WTC11 (cell line): Measurements from ENCODE around the gene SH3BP5. TPM values are rescaled to one million over a fixed set of nuclear protein-coding genes. Genes with fewer than 3 reads are reported as not detected.

Experiments
- ATAC-seq: fragments of 200-7000 bp; cut with Tn5 transposase; 2 replicates; pipeline ENCODE4 v1.10.0; 2021; ENCODE audit warnings: mild to moderate bottlenecking, moderate library complexity
- CTCF ChIA-PET: fragments of 300-600 bp; sonication (Branson Sonifier 250); formaldehyde crosslinking; loops from one replicate; lab custom pipeline; 2021; ENCODE audit warnings: antibody characterized with exemption; lab: Charles Lee
- POLR2A ChIA-PET: fragments of 350-600 bp; sonication (Branson Sonifier 250); formaldehyde crosslinking; loops from one replicate; lab custom pipeline; 2021; ENCODE audit warnings: antibody characterized with exemption; lab: Charles Lee
- DNase-seq: peaks from one replicate; pipeline ENCODE4 v3.0.0; 2021; ENCODE audit warnings: low spot score
- H3K27ac Mint-ChIP-seq: 2 replicates; pipeline ENCODE4 v1.8.0; 2021; ENCODE audit warnings: mixed read lengths
- H3K27me3 Mint-ChIP-seq: 2 replicates; pipeline ENCODE4 v1.8.0; 2021; ENCODE audit warnings: low read depth, mild to moderate bottlenecking, moderate library complexity, mixed read lengths
- H3K36me3 Mint-ChIP-seq: 2 replicates; pipeline ENCODE4 v1.8.0; 2021; ENCODE audit warnings: mixed read lengths
- H3K4me1 Mint-ChIP-seq: 2 replicates; pipeline ENCODE4 v1.8.0; 2022; ENCODE audit warnings: mixed read lengths
- H3K4me3 Mint-ChIP-seq: 2 replicates; pipeline ENCODE4 v1.8.0; 2021; ENCODE audit warnings: mild to moderate bottlenecking, moderate library complexity, mixed read lengths
- H3K9me3 Mint-ChIP-seq: 2 replicates; pipeline ENCODE4 v1.8.0; 2021; ENCODE audit warnings: mixed read lengths
- AR ChIP-seq: fragments of 250-450 bp; sonication (Bioruptor Pico); IDR thresholded peaks from 2 replicates; pipeline ENCODE4 v1.9.0; 2021; ENCODE audit warnings: mild to moderate bottlenecking
- ATF2 ChIP-seq: sonication (generic); formaldehyde crosslinking; IDR thresholded peaks from 2 replicates; pipeline ENCODE4 v1.8.1; 2022; ENCODE audit warnings: low read depth, missing genetic modification reagents, borderline replicate concordance
- CREM ChIP-seq: sonication (generic); formaldehyde crosslinking; IDR thresholded peaks from 2 replicates; pipeline ENCODE4 v1.8.1; 2022; ENCODE audit warnings: mild to moderate bottlenecking, missing genetic modification reagents, moderate library complexity
- ESRRA ChIP-seq: sonication (generic); formaldehyde crosslinking; IDR thresholded peaks from 2 replicates; pipeline ENCODE4 v1.8.1; 2022; ENCODE audit warnings: mild to moderate bottlenecking, missing genetic modification reagents, borderline replicate concordance
- ETV6 ChIP-seq: sonication (generic); formaldehyde crosslinking; IDR thresholded peaks from 2 replicates; pipeline ENCODE4 v1.8.1; 2022; ENCODE audit warnings: mild to moderate bottlenecking, missing genetic modification reagents
- FOXK1 ChIP-seq: sonication (generic); formaldehyde crosslinking; IDR thresholded peaks from 2 replicates; pipeline ENCODE4 v1.8.0; 2022; ENCODE audit warnings: mild to moderate bottlenecking, moderate library complexity, missing genetic modification reagents
- FOXP1 ChIP-seq: sonication (generic); formaldehyde crosslinking; IDR thresholded peaks from 2 replicates; pipeline ENCODE4 v1.8.0; 2022; ENCODE audit warnings: missing genetic modification reagents, mild to moderate bottlenecking, moderate library complexity, borderline replicate concordance
- GABPB1 ChIP-seq: sonication (generic); formaldehyde crosslinking; IDR thresholded peaks from 2 replicates; pipeline ENCODE4 v1.8.1; 2023; ENCODE audit warnings: mild to moderate bottlenecking, missing genetic modification reagents
- JUN ChIP-seq: sonication (generic); formaldehyde crosslinking; IDR thresholded peaks from 2 replicates; pipeline ENCODE4 v1.8.0; 2023; ENCODE audit warnings: mild to moderate bottlenecking, missing genetic modification reagents
- MAX ChIP-seq: sonication (generic); formaldehyde crosslinking; IDR thresholded peaks from 2 replicates; pipeline ENCODE4 v1.8.0; 2022; ENCODE audit warnings: mild to moderate bottlenecking, missing genetic modification reagents
- NFYB ChIP-seq: sonication (generic); formaldehyde crosslinking; conservative IDR thresholded peaks from 2 replicates; pipeline ENCODE4 v1.8.0; 2022; ENCODE audit warnings: low read depth, missing genetic modification reagents
- NR2C2 ChIP-seq: sonication (generic); formaldehyde crosslinking; IDR thresholded peaks from 2 replicates; pipeline ENCODE4 v1.8.0; 2022; ENCODE audit warnings: mild to moderate bottlenecking, missing genetic modification reagents
- NR3C1 ChIP-seq: sonication (generic); formaldehyde crosslinking; conservative IDR thresholded peaks from 2 replicates; pipeline ENCODE4 v1.8.1; 2023; ENCODE audit warnings: low read depth, mild to moderate bottlenecking, missing genetic modification reagents
- OVOL2 ChIP-seq: fragments of 250-450 bp; sonication (Bioruptor Pico); IDR thresholded peaks from 2 replicates; pipeline ENCODE4 v1.9.0; 2021; ENCODE audit warnings: mild to moderate bottlenecking, borderline replicate concordance
- PRRX2 ChIP-seq: fragments of 250-450 bp; sonication (Bioruptor Pico); IDR thresholded peaks from 2 replicates; pipeline ENCODE4 v1.8.0; 2021; ENCODE audit warnings: mild to moderate bottlenecking
- RORB ChIP-seq: fragments of 250-450 bp; sonication (Bioruptor Pico); IDR thresholded peaks from 2 replicates; pipeline ENCODE4 v1.9.0; 2021; ENCODE audit warnings: mild to moderate bottlenecking
- SP1 ChIP-seq: sonication (generic); formaldehyde crosslinking; conservative IDR thresholded peaks from 2 replicates; pipeline ENCODE4 v1.8.1; 2022; ENCODE audit warnings: missing genetic modification reagents
- STAT6 ChIP-seq: sonication (generic); formaldehyde crosslinking; conservative IDR thresholded peaks from 2 replicates; pipeline ENCODE4 v1.8.1; 2023; ENCODE audit warnings: mild to moderate bottlenecking, low read depth, missing genetic modification reagents, moderate library complexity
- ZMAT4 ChIP-seq: fragments of 250-450 bp; sonication (Bioruptor Pico); IDR thresholded peaks from 2 replicates; pipeline ENCODE4 v1.9.0; 2021; ENCODE audit warnings: mild to moderate bottlenecking
- ZNF121 ChIP-seq: sonication (generic); formaldehyde crosslinking; IDR thresholded peaks from 2 replicates; pipeline ENCODE4 v1.8.0; 2023; ENCODE audit warnings: missing genetic modification reagents
- ZNF263 ChIP-seq: sonication (generic); formaldehyde crosslinking; IDR thresholded peaks from 2 replicates; pipeline ENCODE4 v1.8.1; 2022; ENCODE audit warnings: low read depth, mild to moderate bottlenecking, moderate library complexity, missing genetic modification reagents
- ZNF532 ChIP-seq: fragments of 250-450 bp; sonication (Bioruptor Pico); IDR thresholded peaks from 2 replicates; pipeline ENCODE4 v1.9.0; 2021; ENCODE audit warnings: mild to moderate bottlenecking, borderline replicate concordance
- total RNA-seq: library from RNA; stranded (reverse); gene quantifications from 3 replicates; pipeline ENCODE4 v1.2.3, GENCODE V29; 2021

Gene SH3BP5
- total RNA-seq, 1 experiment from 2014 or later = 7.2 TPM

- no peak for TF ChIP-seq JUN (CRISPR knock-in tag)
- TF ChIP-seq NFYB = no peak
- no peak for TF ChIP-seq ZMAT4 (CRISPR knock-in tag)
- TF ChIP-seq STAT6 (CRISPR knock-in tag) = no peak
- no peak for TF ChIP-seq CREM (CRISPR knock-in tag)
- TF ChIP-seq ETV6 (CRISPR knock-in tag) = no peak
- no peak for TF ChIP-seq FOXP1 (CRISPR knock-in tag)
- TF ChIP-seq ESRRA = no peak
- TF ChIP-seq FOXK1 (CRISPR knock-in tag) = no peak
These were observed 8.8 kb upstream of the SH3BP5 start (continued) for GRCh38 chr3:15341030-15341726.

- Mint-ChIP-seq H3K4me3 (no peak overlapping the region), H3K27me3 (no peaks in the 10 kb centered on the region), H3K4me1 (no peaks in the 10 kb centered on the region), H3K27ac (no peak overlapping the region), H3K36me3 (no peaks in the 10 kb centered on the region), H3K9me3 (peaks cover 4% of the 10 kb centered on the region; the same call in 1 of the 2 replicates)
- ChIA-PET POLR2A (no interaction called here), CTCF (interaction anchor here (1.4 kb wide), 1 partner anchor 66 kb away, joined by 4 read pairs; no protein-coding TSS in a partner anchor)
- TF ChIP-seq ATF2 (CRISPR knock-in tag) = no peak
- DNase-seq = no peak
- no peak for ATAC-seq
These were observed 7.4 kb upstream of the SH3BP5 start for GRCh38 chr3:15339786-15340215.

- Mint-ChIP-seq H3K27ac (peak overlapping the region; percentile 5; the same call in 1 of the 2 replicates), H3K4me3 (no peak overlapping the region), H3K36me3 (no peaks in the 10 kb centered on the region), H3K4me1 (no peaks in the 10 kb centered on the region), H3K27me3 (peaks cover 6% of the 10 kb centered on the region), H3K9me3 (peaks cover 4% of the 10 kb centered on the region; the same call in 1 of the 2 replicates)
- CTCF ChIA-PET = interaction anchor here (1.4 kb wide), 1 partner anchor 66 kb away, joined by 4 read pairs; no protein-coding TSS in a partner anchor
- ATAC-seq (no peak), DNase-seq (no peak)
- POLR2A ChIA-PET = no interaction called here
- no peak for TF ChIP-seq OVOL2 (CRISPR knock-in tag)
- no peak for TF ChIP-seq ZNF121 (CRISPR knock-in tag)
- TF ChIP-seq ZNF263 (CRISPR knock-in tag) = no peak
- TF ChIP-seq ZNF532 (CRISPR knock-in tag) = no peak
- TF ChIP-seq NFYB = no peak
- TF ChIP-seq RORB (CRISPR knock-in tag) = no peak
- TF ChIP-seq NR3C1 (CRISPR knock-in tag) = no peak
- TF ChIP-seq SP1 = no peak
- no peak for TF ChIP-seq PRRX2 (CRISPR knock-in tag)
- TF ChIP-seq MAX (CRISPR knock-in tag) = no peak
- TF ChIP-seq GABPB1 = no peak
- TF ChIP-seq NR2C2 = no peak
- no peak for TF ChIP-seq AR (CRISPR knock-in tag)
These were observed 6.6 kb upstream of the SH3BP5 start for GRCh38 chr3:15339001-15339400.
